Stimulated activated CD4-positive, alpha-beta T cell treated with anti-CD3 and anti-CD28 coated beads, Interleukin-1b, Interleukin-23, amount 100 ng/mL, for 48 hours (primary cell): Measurements from ENCODE around the gene GRB10.
"Not testable (repeated sequence)": the region's sequence is repeated elsewhere in the genome, so short reads cannot be mapped to it uniquely, and the experiment has no call there.

ENCODE experiments used
- DNase-seq: peaks from one replicate; pipeline ENCODE4 v3.0.0-alpha.2; 2020

Gene GRB10

GRCh38 chr7:50564640-50565558, 217.8 kb downstream of the GRB10 start, which contains the start of gene DDC:
Gene DDC, minus strand, starts transcription at chr7:50565405. Its CDS starts 21,320 bp downstream, at chr7:50544085.
- DNase-seq = no peak

GRCh38 chr7:50564171-50564570, 218.5 kb downstream of the GRB10 start:
- no peak for DNase-seq

GRCh38 chr7:50562136-50562535, 220.6 kb downstream of the GRB10 start:
- DNase-seq = no peak

- DNase-seq = no peak
These were observed 221.8 kb downstream of the GRB10 start for GRCh38 chr7:50560865-50561351.

DNA sequence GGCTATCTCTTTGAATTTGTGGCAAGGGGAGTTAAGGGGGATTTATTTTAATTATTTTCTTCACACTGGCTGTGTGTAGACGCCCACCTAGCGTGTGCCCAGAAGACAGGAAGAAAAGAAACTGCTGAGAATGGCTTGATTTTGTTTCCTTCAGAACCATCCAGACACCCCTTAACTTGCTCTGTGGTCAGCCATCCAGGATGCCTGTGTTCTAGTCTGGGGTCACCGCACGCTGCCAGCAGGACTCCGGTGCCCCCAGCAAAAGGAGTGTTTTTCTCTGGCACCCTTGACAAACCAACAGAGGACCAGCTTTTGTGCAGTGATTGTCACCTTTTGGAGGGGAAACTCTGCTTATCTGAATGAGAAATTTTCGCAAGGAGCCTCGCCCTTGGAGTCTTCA, 222.8 kb downstream of the GRB10 start:
- DNase-seq = no peak

GRCh38 chr7:50558294-50559053, 224.2 kb downstream of the GRB10 start:
- DNase-seq = no peak

DNA sequence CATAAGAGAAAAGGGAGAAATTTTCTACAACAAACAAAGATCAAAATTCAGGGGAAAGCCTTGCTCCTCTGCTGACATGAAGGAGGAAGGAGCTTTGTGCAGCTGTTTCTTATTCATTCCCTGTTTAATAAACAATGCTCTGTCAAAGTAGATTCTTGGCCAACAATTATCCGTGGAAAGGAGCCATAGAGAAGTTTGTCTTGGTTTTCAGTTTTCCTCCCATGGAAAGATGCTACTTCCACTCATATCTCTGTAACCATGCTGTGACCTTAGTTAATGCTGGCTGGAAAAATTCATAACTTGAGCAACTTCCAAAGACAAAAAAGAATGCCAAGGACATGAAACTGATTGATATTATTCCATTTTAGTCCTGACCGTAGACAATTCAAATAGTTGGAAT, 225.6 kb downstream of the GRB10 start:
- DNase-seq = no peak

DNA sequence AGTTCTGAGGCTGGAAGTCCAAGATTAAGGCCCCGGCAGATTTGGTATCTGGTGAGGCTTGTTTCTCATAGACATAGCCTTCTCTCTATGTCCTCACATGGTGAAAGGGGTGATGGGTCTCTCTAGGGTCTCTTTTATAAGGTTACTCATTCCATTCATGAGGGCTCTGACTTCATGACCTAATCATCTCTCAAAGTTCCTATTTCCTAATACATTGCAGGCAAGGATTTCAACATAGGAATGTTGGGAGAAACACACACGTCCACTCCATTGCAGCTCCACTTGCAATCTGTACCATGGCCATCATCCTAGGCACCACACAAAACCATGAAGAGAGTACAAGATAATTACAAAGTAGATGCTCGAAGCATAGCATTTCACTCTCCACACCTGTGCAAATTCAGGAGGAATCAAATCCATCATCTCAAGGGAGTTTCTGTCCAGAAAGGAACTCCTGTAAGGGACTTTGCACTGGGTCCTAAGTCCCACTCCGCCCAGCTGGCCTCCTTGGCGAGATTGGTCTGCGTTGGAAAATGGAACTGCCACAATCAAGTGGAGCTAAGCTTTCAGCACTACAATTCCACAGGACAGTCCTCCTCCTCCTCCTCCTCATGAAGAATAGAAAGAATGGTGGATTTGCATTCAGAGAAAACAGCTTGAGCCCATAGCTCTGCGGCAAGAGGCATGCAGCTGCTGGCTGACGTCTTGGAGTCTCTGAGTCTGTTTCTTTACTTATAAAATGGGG, 226.3 kb downstream of the GRB10 start:
- DNase-seq = no peak

- no peak for DNase-seq
These were observed 227.0 kb downstream of the GRB10 start for GRCh38 chr7:50555594-50556140.

GRCh38 chr7:50554431-50555322, 228.0 kb downstream of the GRB10 start:
- no peak for DNase-seq

DNA sequence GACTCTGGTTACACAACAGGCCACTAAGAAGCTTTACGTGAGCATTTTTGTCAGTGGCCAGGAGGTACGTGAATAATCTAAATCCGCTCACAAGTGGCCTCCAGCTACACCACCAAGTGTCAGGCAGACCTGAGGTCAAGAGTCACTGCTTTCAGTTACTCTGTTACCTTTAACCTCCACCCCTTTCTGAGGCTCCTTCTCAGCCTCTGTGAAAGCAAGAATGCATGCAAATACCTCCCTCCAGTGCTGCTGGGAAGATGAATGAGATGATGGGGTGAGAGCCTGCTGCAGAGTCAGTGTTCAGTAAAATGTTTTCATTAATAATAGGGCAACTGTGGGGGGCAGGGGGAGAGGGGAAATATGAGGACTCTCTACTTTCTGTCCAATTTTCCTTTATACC, 228.7 kb downstream of the GRB10 start:
- no peak for DNase-seq

DNA sequence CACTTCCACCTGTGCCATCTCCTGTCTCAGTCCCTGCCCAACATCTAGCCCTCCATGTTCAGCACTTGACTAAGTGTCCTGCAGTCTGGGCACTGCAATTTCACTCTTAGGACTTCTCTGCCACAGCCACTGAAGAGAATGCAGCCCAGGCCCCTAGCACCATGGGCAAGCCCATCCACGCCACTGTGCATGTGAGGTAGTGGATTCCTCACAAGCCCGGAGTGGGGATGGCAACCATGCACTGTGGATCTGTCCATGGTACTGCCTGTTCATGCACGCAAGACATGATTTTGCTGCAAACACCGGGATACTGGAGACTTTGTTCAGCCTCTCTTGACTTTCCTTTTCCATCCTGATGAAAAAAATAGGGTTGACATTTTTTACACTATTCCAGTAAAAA, 229.8 kb downstream of the GRB10 start:
- no peak for DNase-seq

GRCh38 chr7:50552139-50552538, 230.6 kb downstream of the GRB10 start:
- no peak for DNase-seq

- not testable (repeated sequence) for DNase-seq
These were observed 237.1 kb downstream of the GRB10 start for GRCh38 chr7:50545613-50546012.

GRCh38 chr7:50544992-50545391, 237.7 kb downstream of the GRB10 start:
- DNase-seq = no peak

GRCh38 chr7:50543776-50544442, 238.8 kb downstream of the GRB10 start:
- DNase-seq = no peak

DNA sequence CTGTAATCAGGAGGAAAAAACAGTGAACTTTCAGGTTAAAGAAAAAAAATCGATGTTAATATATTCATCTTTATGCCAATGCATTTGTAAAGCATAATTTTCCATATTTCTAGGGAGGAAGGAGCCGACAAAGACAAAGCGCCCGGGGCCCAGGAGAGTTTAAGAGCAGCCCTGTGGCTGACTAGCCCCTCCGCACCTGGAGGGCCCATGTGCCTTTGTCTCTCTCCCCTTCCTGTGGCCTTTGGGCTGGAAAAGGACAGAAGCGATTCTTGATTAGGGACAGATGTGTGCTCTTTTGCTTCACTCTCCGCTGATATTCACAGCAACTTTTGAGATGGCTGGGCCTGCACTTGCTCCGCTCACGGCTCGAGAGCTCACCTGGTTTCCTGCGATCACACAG, 240.6 kb downstream of the GRB10 start:
- no peak for DNase-seq

DNA sequence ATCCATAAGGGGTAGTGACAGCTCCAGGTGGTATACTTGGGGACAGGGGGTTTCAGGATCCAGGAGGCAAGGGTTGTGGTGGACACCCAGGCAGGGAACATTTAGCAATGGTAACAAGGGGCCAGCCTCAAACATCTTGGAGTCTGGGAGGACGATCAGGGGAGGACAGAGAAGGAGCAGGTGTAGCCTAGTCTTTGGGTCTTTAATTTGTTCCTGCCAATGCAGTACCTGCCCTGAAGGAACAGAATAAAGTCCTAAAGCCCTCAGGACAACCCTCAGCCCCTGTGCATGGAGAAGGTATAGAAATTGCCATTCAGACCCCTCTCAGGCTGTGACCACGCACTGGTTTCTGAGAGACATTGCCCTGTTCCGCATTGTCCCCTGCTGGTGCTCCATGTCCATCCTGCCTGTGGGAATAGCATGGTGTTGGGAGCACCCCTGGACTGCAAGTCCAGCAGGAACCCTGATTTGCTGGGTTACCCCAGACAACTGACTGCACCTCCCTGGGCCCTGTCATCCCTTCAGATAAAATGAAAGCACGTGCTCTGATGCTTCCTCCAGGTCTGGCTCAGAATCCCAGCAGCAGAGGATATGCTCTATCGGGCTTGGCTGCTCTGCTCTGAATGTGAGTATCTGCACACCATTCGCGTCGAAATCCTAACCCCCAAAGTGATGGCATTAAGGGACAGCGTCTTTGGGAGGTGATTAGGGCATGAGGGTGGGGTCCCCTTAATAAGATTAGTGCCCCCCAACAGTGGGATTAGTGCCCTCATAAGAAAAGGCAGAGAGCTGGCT, 241.7 kb downstream of the GRB10 start:
- no peak for DNase-seq
